ENCODE measurements around the gene NAIF1. TPM values are rescaled to one million over a fixed set of nuclear protein-coding genes. Genes with fewer than 3 reads are reported as not detected.

Gene NAIF1
- total RNA-seq, 2 experiments from 2014 or later: 13.9 to 14.2 TPM

GRCh38 chr9:128061275-128061960 is 5.7 kb downstream of the NAIF1 start:
- Mint-ChIP-seq H3K4me3 (peak overlapping the region; percentile 43), H3K4me1 (peaks cover 52% of the 10 kb centered on the region), H3K27me3 (no peaks in the 10 kb centered on the region), H3K27ac (peak overlapping the region; percentile 81), H3K36me3 (ENCODE audit: low read depth) (peaks cover 34% of the 10 kb centered on the region), H3K9me3 (no peaks in the 10 kb centered on the region)
- ChIA-PET CTCF (interaction anchor here (1.0 to 1.2 kb wide), 2 partner anchors 9 to 36 kb away, joined by 3 read pairs; no protein-coding TSS in a partner anchor), POLR2A (no interaction called here)
- no peak for DNase-seq

GRCh38 chr9:128059365-128059983 is 7.6 kb downstream of the NAIF1 start:
- CTCF ChIA-PET: interaction anchor here (0.6 to 1.2 kb wide), 6 partner anchors 25 to 1224 kb away, joined by 3 to 5 read pairs (median 3); no protein-coding TSS in a partner anchor
- Mint-ChIP-seq H3K4me1 (peaks cover 35% of the 10 kb centered on the region), H3K27ac (no peak overlapping the region)

GRCh38 chr9:128057724-128058409 is 9.3 kb downstream of the NAIF1 start:
- CTCF ChIA-PET: interaction anchor here (0.6 to 2.3 kb wide), 6 partner anchors 9 to 27 kb away, joined by 3 to 8 read pairs (median 4); no protein-coding TSS in a partner anchor
- H3K9me3 Mint-ChIP-seq: no peaks in the 10 kb centered on the region
- peaks cover 15% of the 10 kb centered on the region for H3K36me3 Mint-ChIP-seq (ENCODE audit: low read depth)
- no peak overlapping the region for H3K4me3 Mint-ChIP-seq
- H3K4me1 Mint-ChIP-seq: peaks cover 22% of the 10 kb centered on the region
- DNase-seq: no peak
- H3K27ac Mint-ChIP-seq: no peak overlapping the region
- POLR2A ChIA-PET: no interaction called here
- peaks cover 3% of the 10 kb centered on the region for H3K27me3 Mint-ChIP-seq

More at GRCh38 chr9:128059365-128059983, 7.6 kb downstream of the NAIF1 start:
- DNase-seq: no peak
- peaks cover 27% of the 10 kb centered on the region for H3K36me3 Mint-ChIP-seq (ENCODE audit: low read depth)
- POLR2A ChIA-PET: no interaction called here
- H3K27me3 Mint-ChIP-seq: peaks cover under 1% of the 10 kb centered on the region
- no peaks in the 10 kb centered on the region for H3K9me3 Mint-ChIP-seq
- H3K4me3 Mint-ChIP-seq: no peak overlapping the region

- no peak for DNase-seq
- Mint-ChIP-seq H3K27me3 (peaks cover 3% of the 10 kb centered on the region), H3K27ac (no peak overlapping the region), H3K36me3 (ENCODE audit: low read depth) (peaks cover 9% of the 10 kb centered on the region), H3K9me3 (no peaks in the 10 kb centered on the region), H3K4me3 (no peak overlapping the region), H3K4me1 (peaks cover 14% of the 10 kb centered on the region)
- ChIA-PET CTCF (interaction anchor here (0.7 to 2.3 kb wide), 5 partner anchors 9 to 31 kb away, joined by 3 to 8 read pairs (median 3); no protein-coding TSS in a partner anchor), POLR2A (no interaction called here)
Observed at GRCh38 chr9:128056887-128057723, 10.0 kb downstream of the NAIF1 start.

- H3K27me3 Mint-ChIP-seq: peaks cover 3% of the 10 kb centered on the region
- ChIA-PET POLR2A (no interaction called here), CTCF (interaction anchor here (0.6 to 1.6 kb wide), 5 partner anchors 10 to 291 kb away, joined by 3 to 8 read pairs (median 4); partner anchors contain the start of gene SLC25A25)
- H3K36me3 Mint-ChIP-seq (ENCODE audit: low read depth): peaks cover under 1% of the 10 kb centered on the region
- no peak overlapping the region for H3K4me3 Mint-ChIP-seq
- no peak overlapping the region for H3K27ac Mint-ChIP-seq
- peaks cover 4% of the 10 kb centered on the region for H3K4me1 Mint-ChIP-seq
- no peaks in the 10 kb centered on the region for H3K9me3 Mint-ChIP-seq
- DNase-seq: no peak
Observed at GRCh38 chr9:128056086-128056485, 11.0 kb downstream of the NAIF1 start.

- Mint-ChIP-seq H3K4me1 (no peaks in the 10 kb centered on the region), H3K27me3 (peaks cover 3% of the 10 kb centered on the region), H3K4me3 (no peak overlapping the region), H3K27ac (no peak overlapping the region), H3K9me3 (no peaks in the 10 kb centered on the region), H3K36me3 (ENCODE audit: low read depth) (no peaks in the 10 kb centered on the region)
- ChIA-PET POLR2A (no interaction called here), CTCF (interaction anchor here (0.6 to 1.6 kb wide), 4 partner anchors 9 to 291 kb away, joined by 3 to 8 read pairs (median 4); partner anchors contain the start of gene SLC25A25)
- no peak for DNase-seq
Observed at GRCh38 chr9:128055344-128056040, 11.6 kb downstream of the NAIF1 start.

- no peaks in the 10 kb centered on the region for H3K9me3 Mint-ChIP-seq
Observed at GRCh38 chr9:128054087-128054486, 13.0 kb downstream of the NAIF1 start.

GRCh38 chr9:128053560-128053959 is 13.6 kb downstream of the NAIF1 start:
- CTCF ChIA-PET: interaction anchor here (0.6 to 0.7 kb wide), 2 partner anchors 50 to 92 kb away, joined by 3 to 5 read pairs; no protein-coding TSS in a partner anchor

More at GRCh38 chr9:128054087-128054486, 13.0 kb downstream of the NAIF1 start:
- no peak for DNase-seq
- Mint-ChIP-seq H3K27me3 (peaks cover 3% of the 10 kb centered on the region), H3K36me3 (ENCODE audit: low read depth) (no peaks in the 10 kb centered on the region), H3K4me1 (no peaks in the 10 kb centered on the region), H3K27ac (no peak overlapping the region), H3K4me3 (no peak overlapping the region)
- CTCF ChIA-PET: no interaction called here
- POLR2A ChIA-PET: no interaction called here

GRCh38 chr9:128051932-128052709 is 15.0 kb downstream of the NAIF1 start:
- Mint-ChIP-seq H3K4me1 (peaks cover 3% of the 10 kb centered on the region), H3K27ac (no peak overlapping the region), H3K27me3 (peaks cover 3% of the 10 kb centered on the region), H3K9me3 (no peaks in the 10 kb centered on the region), H3K4me3 (no peak overlapping the region), H3K36me3 (ENCODE audit: low read depth) (no peaks in the 10 kb centered on the region)
- ChIA-PET CTCF (interaction anchor here (0.7 to 1.1 kb wide), 3 partner anchors 9 to 26 kb away, joined by 3 to 4 read pairs (median 3); no protein-coding TSS in a partner anchor), POLR2A (interaction anchor here (0.6 kb wide), 1 partner anchor 8 kb away, joined by 3 read pairs; no protein-coding TSS in a partner anchor)
- DNase-seq: no peak

More at GRCh38 chr9:128053560-128053959, 13.6 kb downstream of the NAIF1 start:
- H3K4me1 Mint-ChIP-seq: peaks cover 3% of the 10 kb centered on the region
- H3K9me3 Mint-ChIP-seq: no peaks in the 10 kb centered on the region
- no peak for DNase-seq
- H3K27ac Mint-ChIP-seq: no peak overlapping the region
- H3K36me3 Mint-ChIP-seq (ENCODE audit: low read depth): no peaks in the 10 kb centered on the region
- POLR2A ChIA-PET: no interaction called here
- no peak overlapping the region for H3K4me3 Mint-ChIP-seq
- peaks cover 3% of the 10 kb centered on the region for H3K27me3 Mint-ChIP-seq

- Mint-ChIP-seq H3K27ac (no peak overlapping the region), H3K4me3 (no peak overlapping the region), H3K36me3 (ENCODE audit: low read depth) (no peaks in the 10 kb centered on the region), H3K27me3 (peaks cover 3% of the 10 kb centered on the region), H3K9me3 (no peaks in the 10 kb centered on the region), H3K4me1 (peaks cover 3% of the 10 kb centered on the region)
- CTCF ChIA-PET: interaction anchor here (2.6 to 4.8 kb wide), 2 partner anchors 11 to 15 kb away, joined by 7 to 26 read pairs; no protein-coding TSS in a partner anchor
- POLR2A ChIA-PET: no interaction called here
- no peak for DNase-seq
Observed at GRCh38 chr9:128049843-128050242, 17.3 kb downstream of the NAIF1 start.

- H3K4me3 Mint-ChIP-seq: no peak overlapping the region
- DNase-seq: no peak
- peaks cover 3% of the 10 kb centered on the region for H3K4me1 Mint-ChIP-seq
- H3K27ac Mint-ChIP-seq: no peak overlapping the region
- peaks cover 1% of the 10 kb centered on the region for H3K27me3 Mint-ChIP-seq
- no peaks in the 10 kb centered on the region for H3K9me3 Mint-ChIP-seq
- H3K36me3 Mint-ChIP-seq (ENCODE audit: low read depth): no peaks in the 10 kb centered on the region
- ChIA-PET POLR2A (no interaction called here), CTCF (interaction anchor here (1.5 to 4.8 kb wide), 5 partner anchors 9 to 24 kb away, joined by 3 to 26 read pairs (median 7); partner anchors contain the start of gene NAIF1)
Observed at GRCh38 chr9:128048663-128049062, 18.5 kb downstream of the NAIF1 start.

All from activated CD4-positive, alpha-beta T cell treated with anti-CD3 and anti-CD28 coated beads, Interleukin-2, amount 10 ng/mL, durations not matched to agents 7 days and 5 days (primary cell).